Smooth muscle cell (in vitro differentiated cells): Measurements from ENCODE around the gene IGF2BP2. TPM values are rescaled to one million over a fixed set of nuclear protein-coding genes. Genes with fewer than 3 reads are reported as not detected.

Experiments
- DNase-seq: peaks from one replicate; lab custom pipeline; 2025; ENCODE audit not compliant: unreplicated experiment; lab: John Stamatoyannopoulos, UW
- H2AFZ ChIP-seq: fragments of 200-600 bp; sonication (generic); 2 replicates; pipeline ENCODE4 v1.6.0; 2016; ENCODE audit warnings: antibody characterized with exemption, low read depth, mild to moderate bottlenecking
- H3F3A ChIP-seq: fragments of 200-600 bp; sonication (generic); 2 replicates; pipeline ENCODE4 v1.6.0; 2017; ENCODE audit warnings: antibody characterized with exemption, low read depth
- H3K27ac ChIP-seq: fragments of 200-600 bp; sonication (generic); 2 replicates; pipeline ENCODE4 v1.5.1; 2016; ENCODE audit warnings: low read depth, mild to moderate bottlenecking
- H3K27me3 ChIP-seq: fragments of 200-600 bp; sonication (generic); 2 replicates; pipeline ENCODE4 v1.6.1; 2016; ENCODE audit warnings: low read depth, mild to moderate bottlenecking
- H3K36me3 ChIP-seq: fragments of 200-600 bp; sonication (generic); 2 replicates; pipeline ENCODE4 v1.5.1; 2016; ENCODE audit warnings: low read depth
- H3K4me1 ChIP-seq: fragments of 200-600 bp; sonication (generic); 2 replicates; pipeline ENCODE4 v1.5.1; 2016; ENCODE audit warnings: low read depth
- H3K4me2 ChIP-seq: fragments of 200-600 bp; sonication (generic); 2 replicates; pipeline ENCODE4 v1.6.0; 2016; ENCODE audit warnings: mild to moderate bottlenecking
- H3K4me3 ChIP-seq: fragments of 200-600 bp; sonication (generic); 2 replicates; pipeline ENCODE4 v1.5.1; 2016; ENCODE audit warnings: mild to moderate bottlenecking
- H3K79me2 ChIP-seq: fragments of 200-600 bp; sonication (generic); 2 replicates; pipeline ENCODE4 v1.6.0; 2016; ENCODE audit warnings: low read depth, mild to moderate bottlenecking
- H3K9ac ChIP-seq: fragments of 200-600 bp; sonication (generic); 2 replicates; pipeline ENCODE4 v1.6.0; 2016; ENCODE audit warnings: low read depth
- H3K9me3 ChIP-seq: fragments of 200-600 bp; sonication (generic); replicated peaks from 2 replicates; pipeline ENCODE4 v1.5.1; 2016; ENCODE audit warnings: low read depth
- H4K20me1 ChIP-seq: fragments of 200-600 bp; sonication (generic); 2 replicates; pipeline ENCODE4 v1.6.0; 2016; ENCODE audit warnings: low read depth
- WGBS: methylation state at CpG from one replicate; pipeline ENCODE4 v1.1.7; 2016; ENCODE audit warnings: low lambda C conversion rate; 5-methylcytosine and 5-hydroxymethylcytosine counted together
- polyA plus RNA-seq: library from polyadenylated mRNA; unstranded; fragments of >200 nt; fragmentation: Nextera tagmentation; extraction: Ambion mirVana; gene quantifications from 2 replicates; pipeline ENCODE4 v1.2.1, GENCODE V29; 2016
- total RNA-seq: library from RNA; depleted of rRNA; stranded (reverse); fragments of >200 nt; gene quantifications from 2 replicates; pipeline ENCODE4 v1.2.3, GENCODE V29; 2014
- TF ChIP-seq, protein P1 (sequence below): fragments of 200-600 bp; sonication (generic); IDR thresholded peaks from 2 replicates; pipeline ENCODE4 v1.5.1; 2017; ENCODE audit warnings: borderline replicate concordance, mild to moderate bottlenecking, antibody characterized with exemption; ENCODE audit not compliant: insufficient read depth, poor library complexity, severe bottlenecking

The IGF2BP2 gene
- total and polyA plus RNA-seq, 2 experiments from 2014 or later: 59.2 to 80.6 TPM

- H3K9ac ChIP-seq: no peak overlapping the region
- peaks cover 100% of the 10 kb centered on the region for H4K20me1 ChIP-seq
- H3K27ac ChIP-seq: peak overlapping the region; percentile 29
- H3K36me3 ChIP-seq: no peaks in the 10 kb centered on the region
- H3K27me3 ChIP-seq: no peaks in the 10 kb centered on the region
- TF ChIP-seq, protein P1, sequence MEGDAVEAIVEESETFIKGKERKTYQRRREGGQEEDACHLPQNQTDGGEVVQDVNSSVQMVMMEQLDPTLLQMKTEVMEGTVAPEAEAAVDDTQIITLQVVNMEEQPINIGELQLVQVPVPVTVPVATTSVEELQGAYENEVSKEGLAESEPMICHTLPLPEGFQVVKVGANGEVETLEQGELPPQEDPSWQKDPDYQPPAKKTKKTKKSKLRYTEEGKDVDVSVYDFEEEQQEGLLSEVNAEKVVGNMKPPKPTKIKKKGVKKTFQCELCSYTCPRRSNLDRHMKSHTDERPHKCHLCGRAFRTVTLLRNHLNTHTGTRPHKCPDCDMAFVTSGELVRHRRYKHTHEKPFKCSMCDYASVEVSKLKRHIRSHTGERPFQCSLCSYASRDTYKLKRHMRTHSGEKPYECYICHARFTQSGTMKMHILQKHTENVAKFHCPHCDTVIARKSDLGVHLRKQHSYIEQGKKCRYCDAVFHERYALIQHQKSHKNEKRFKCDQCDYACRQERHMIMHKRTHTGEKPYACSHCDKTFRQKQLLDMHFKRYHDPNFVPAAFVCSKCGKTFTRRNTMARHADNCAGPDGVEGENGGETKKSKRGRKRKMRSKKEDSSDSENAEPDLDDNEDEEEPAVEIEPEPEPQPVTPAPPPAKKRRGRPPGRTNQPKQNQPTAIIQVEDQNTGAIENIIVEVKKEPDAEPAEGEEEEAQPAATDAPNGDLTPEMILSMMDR: no peak
- H3K79me2 ChIP-seq: peaks cover 100% of the 10 kb centered on the region
- H3K9me3 ChIP-seq: no peaks in the 10 kb centered on the region
- no peak overlapping the region for H3K4me3 ChIP-seq
- peak overlapping the region; percentile 52 for H3K4me2 ChIP-seq
- peaks cover 25% of the 10 kb centered on the region for H3K4me1 ChIP-seq
- H2AFZ ChIP-seq: no peak overlapping the region
- H3F3A ChIP-seq: peaks cover 12% of the 10 kb centered on the region
- DNase-seq: no peak
- 59% methylated on average over 5 of the region's 5 CpGs for WGBS
Measured at GRCh38 chr3:185739264-185739701, 85.6 kb downstream of the IGF2BP2 start.

DNA sequence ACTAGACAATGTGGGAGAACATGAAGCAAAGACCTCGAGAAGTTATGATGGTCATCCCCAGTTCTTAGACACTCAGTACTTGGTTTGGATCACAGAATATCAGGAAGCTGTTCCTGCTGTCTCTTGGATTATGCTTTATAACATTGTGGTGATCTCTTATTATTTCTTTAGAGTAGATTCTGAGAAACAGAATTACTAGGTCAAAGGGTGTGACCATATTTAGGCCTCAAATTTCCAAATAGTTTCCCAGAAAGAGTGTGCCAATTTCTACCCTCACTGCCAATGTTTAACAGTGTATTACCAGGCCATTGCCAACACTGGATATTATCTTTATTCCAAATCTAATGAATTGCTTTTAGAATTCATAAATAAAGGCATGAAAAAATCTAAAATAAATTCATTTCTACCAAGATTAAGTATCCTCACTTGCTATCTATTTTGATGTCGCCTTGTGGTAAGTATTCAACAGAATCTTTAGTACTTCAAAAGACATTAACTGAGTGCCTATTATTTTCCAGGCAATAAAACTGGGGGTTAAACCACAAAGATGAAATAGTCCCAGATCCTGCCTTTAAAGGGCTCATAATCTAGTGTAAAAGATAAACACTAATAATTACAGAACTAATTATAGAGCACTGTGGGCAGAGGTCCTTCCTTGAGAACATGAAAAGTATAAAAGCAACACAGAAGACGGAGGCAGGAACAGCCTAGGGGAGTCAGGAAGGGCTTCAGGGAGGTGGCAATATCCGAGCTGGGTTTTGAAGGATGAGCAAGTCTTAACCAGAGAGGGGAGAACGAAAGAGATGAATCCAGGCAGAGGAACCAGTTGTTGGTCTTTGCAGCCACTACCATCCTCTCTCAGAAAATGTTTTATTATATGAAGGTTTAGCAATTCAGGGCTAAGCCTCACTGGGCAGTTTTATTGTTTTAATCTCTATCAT is 86.8 kb downstream of the IGF2BP2 start:
- WGBS: 40% methylated on average over 5 of the region's 5 CpGs
- TF ChIP-seq, protein P1: no peak
- peak overlapping the region; percentile 92 for H3K27ac ChIP-seq
- H3K4me2 ChIP-seq: peak overlapping the region; percentile 52
- no peaks in the 10 kb centered on the region for H3K36me3 ChIP-seq
- peaks cover 14% of the 10 kb centered on the region for H3F3A ChIP-seq
- peaks cover 29% of the 10 kb centered on the region for H3K4me1 ChIP-seq
- peaks cover 99% of the 10 kb centered on the region for H3K79me2 ChIP-seq
- no peak overlapping the region for H2AFZ ChIP-seq
- no peak overlapping the region for H3K4me3 ChIP-seq
- no peaks in the 10 kb centered on the region for H3K9me3 ChIP-seq
- no peaks in the 10 kb centered on the region for H3K27me3 ChIP-seq
- H4K20me1 ChIP-seq: peaks cover 100% of the 10 kb centered on the region
- H3K9ac ChIP-seq: no peak overlapping the region
- DNase-seq: no peak

DNA sequence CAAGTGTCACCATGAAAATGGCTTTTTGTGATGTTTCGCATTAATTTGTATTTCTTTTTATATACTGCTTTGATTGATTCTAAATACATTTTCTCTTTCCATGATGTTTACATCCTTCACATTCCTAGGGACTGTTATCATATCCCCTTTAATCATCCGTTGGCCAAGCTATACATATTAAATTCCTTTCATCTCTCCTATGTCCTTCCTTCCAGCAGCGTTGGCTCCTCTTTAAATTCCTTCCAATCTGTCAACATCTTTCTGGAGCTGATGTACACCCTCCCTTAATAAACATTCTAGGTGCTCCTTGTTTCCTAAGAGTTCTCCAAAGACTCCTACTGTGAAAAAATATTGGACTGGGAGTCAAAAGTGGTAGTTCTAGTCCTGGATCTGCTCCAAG is 87.8 kb downstream of the IGF2BP2 start:
- TF ChIP-seq, protein P1: no peak
- Histone ChIP-seq H3K79me2 (peaks cover 90% of the 10 kb centered on the region), H3F3A (peaks cover 21% of the 10 kb centered on the region), H3K4me2 (peak overlapping the region; percentile 52), H3K27me3 (no peaks in the 10 kb centered on the region), H4K20me1 (peaks cover 100% of the 10 kb centered on the region), H3K4me3 (no peak overlapping the region), H2AFZ (no peak overlapping the region), H3K27ac (peak overlapping the region; percentile 92), H3K4me1 (peaks cover 37% of the 10 kb centered on the region), H3K36me3 (no peaks in the 10 kb centered on the region), H3K9me3 (no peaks in the 10 kb centered on the region), H3K9ac (no peak overlapping the region)
- WGBS: 42% methylated on average over 3 of the region's 3 CpGs
- no peak for DNase-seq
